Activated CD4-positive, alpha-beta T cell treated with anti-CD3 and anti-CD28 coated beads, Interleukin-2, amount 10 ng/mL, durations not matched to agents 7 days and 5 days (primary cell): Measurements from ENCODE around the gene SCEL. TPM values are rescaled to one million over a fixed set of nuclear protein-coding genes. Genes with fewer than 3 reads are reported as not detected.

Experiments
- CTCF ChIA-PET: fragments of 350-600 bp; sonication (Branson Sonifier 250); formaldehyde crosslinking; loops from one replicate; lab custom pipeline; 2021; ENCODE audit warnings: antibody characterized with exemption; lab: Charles Lee
- POLR2A ChIA-PET: fragments of 350-600 bp; sonication (Branson Sonifier 250); formaldehyde crosslinking; loops from one replicate; lab custom pipeline; 2021; ENCODE audit warnings: antibody characterized with exemption; lab: Charles Lee
- DNase-seq: peaks from one replicate; pipeline ENCODE4 v3.0.0-alpha.2; 2020
- H3K27ac Mint-ChIP-seq: one replicate; pipeline ENCODE4 v1.8.0; 2021; ENCODE audit warnings: mild to moderate bottlenecking, moderate library complexity, mixed read lengths
- H3K27me3 Mint-ChIP-seq: one replicate; pipeline ENCODE4 v1.8.0; 2021; ENCODE audit warnings: mixed read lengths
- H3K36me3 Mint-ChIP-seq: one replicate; pipeline ENCODE4 v1.8.0; 2021; ENCODE audit warnings: low read depth, mixed read lengths
- H3K4me1 Mint-ChIP-seq: one replicate; pipeline ENCODE4 v1.8.0; 2021; ENCODE audit warnings: mixed read lengths
- H3K4me3 Mint-ChIP-seq: one replicate; pipeline ENCODE4 v1.8.0; 2021; ENCODE audit warnings: mild to moderate bottlenecking, moderate library complexity, mixed read lengths
- H3K9me3 Mint-ChIP-seq: one replicate; pipeline ENCODE4 v1.8.0; 2021; ENCODE audit warnings: mixed read lengths
- total RNA-seq, 2 experiments: library from RNA; stranded (reverse); gene quantifications; one replicate each; pipeline ENCODE4 v1.2.3, GENCODE V29; 2021

The SCEL gene
- total RNA-seq, 2 experiments from 2014 or later, result not detected

DNA sequence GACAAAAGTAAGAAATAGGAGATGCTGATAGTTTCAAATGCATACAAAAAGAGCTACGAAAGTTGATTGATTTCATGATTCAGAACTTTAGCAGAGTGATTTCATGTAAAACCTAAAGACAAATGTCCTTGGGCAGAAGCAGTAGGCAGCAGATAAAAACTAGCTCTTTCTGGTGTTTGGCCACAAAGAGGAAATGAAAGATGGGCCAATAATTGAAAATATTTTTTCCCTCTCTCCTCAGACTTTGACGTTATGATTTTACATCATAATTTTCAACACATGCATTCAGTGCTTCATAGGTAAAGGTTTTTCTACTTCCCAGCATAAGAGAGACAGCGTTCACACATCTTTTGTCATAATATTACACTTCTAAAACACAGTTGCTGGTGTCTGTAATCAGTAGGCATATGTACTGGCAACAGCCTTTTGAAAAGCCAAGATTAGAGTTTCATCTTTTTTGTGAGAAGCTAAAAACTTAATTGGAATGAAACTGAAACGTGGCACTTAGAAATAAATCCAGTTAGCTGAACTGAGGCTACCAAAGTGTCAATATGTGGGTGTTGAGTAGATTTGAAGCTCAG lies 9.3 kb downstream of the SCEL start:
- H3K27me3 Mint-ChIP-seq, result peaks cover 17% of the 10 kb centered on the region
- H3K27ac Mint-ChIP-seq, result no peak overlapping the region
- H3K36me3 Mint-ChIP-seq, result no peaks in the 10 kb centered on the region
- ChIA-PET POLR2A (no interaction called here), CTCF (interaction anchor here (1.7 kb wide), 1 partner anchor 9 kb away, joined by 4 read pairs; the partner anchor contains the start of gene SCEL)
- no peak overlapping the region for H3K4me3 Mint-ChIP-seq
- H3K4me1 Mint-ChIP-seq, result no peaks in the 10 kb centered on the region
- no peak for DNase-seq
- no peaks in the 10 kb centered on the region for H3K9me3 Mint-ChIP-seq

GRCh38 chr13:77545626-77546412 lies 10.3 kb downstream of the SCEL start:
- no peak overlapping the region for H3K4me3 Mint-ChIP-seq
- H3K27me3 Mint-ChIP-seq, result peaks cover 10% of the 10 kb centered on the region
- no peaks in the 10 kb centered on the region for H3K36me3 Mint-ChIP-seq
- no peak for DNase-seq
- ChIA-PET CTCF (interaction anchor here (1.7 kb wide), 1 partner anchor 10 kb away, joined by 4 read pairs; the partner anchor contains the start of gene SCEL), POLR2A (no interaction called here)
- no peaks in the 10 kb centered on the region for H3K4me1 Mint-ChIP-seq
- H3K9me3 Mint-ChIP-seq, result no peaks in the 10 kb centered on the region
- H3K27ac Mint-ChIP-seq, result no peak overlapping the region

DNA sequence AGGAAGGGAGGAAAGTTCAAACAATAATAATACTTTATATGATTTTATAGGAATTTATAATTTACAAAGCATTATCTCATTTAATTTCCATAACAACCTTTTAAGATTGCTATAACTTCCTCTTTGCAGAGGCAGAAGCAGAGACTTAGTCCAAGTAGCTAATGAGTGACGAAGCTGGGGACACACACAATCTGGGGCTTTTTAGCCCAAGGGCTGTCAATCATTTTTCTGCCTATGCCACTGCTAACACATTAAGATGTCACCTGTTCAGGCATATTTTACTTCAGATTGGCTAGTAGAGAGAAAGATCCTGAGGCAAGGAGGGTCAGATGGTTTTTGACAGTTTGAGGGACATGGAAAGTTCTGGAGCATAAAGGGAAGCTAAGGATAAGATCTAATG lies 12.6 kb downstream of the SCEL start:
- no peak for DNase-seq
- H3K4me3 Mint-ChIP-seq, result no peak overlapping the region
- CTCF ChIA-PET, result interaction anchor here (1.0 kb wide), 1 partner anchor 10 kb away, joined by 3 read pairs; no protein-coding TSS in a partner anchor
- no peaks in the 10 kb centered on the region for H3K9me3 Mint-ChIP-seq
- H3K4me1 Mint-ChIP-seq, result no peaks in the 10 kb centered on the region
- H3K36me3 Mint-ChIP-seq, result no peaks in the 10 kb centered on the region
- POLR2A ChIA-PET, result no interaction called here
- H3K27me3 Mint-ChIP-seq, result peaks cover 8% of the 10 kb centered on the region
- no peak overlapping the region for H3K27ac Mint-ChIP-seq

- peaks cover 6% of the 10 kb centered on the region for H3K27me3 Mint-ChIP-seq
- H3K9me3 Mint-ChIP-seq, result no peaks in the 10 kb centered on the region
These were observed 13.1 kb downstream of the SCEL start for GRCh38 chr13:77548594-77548993.

DNA sequence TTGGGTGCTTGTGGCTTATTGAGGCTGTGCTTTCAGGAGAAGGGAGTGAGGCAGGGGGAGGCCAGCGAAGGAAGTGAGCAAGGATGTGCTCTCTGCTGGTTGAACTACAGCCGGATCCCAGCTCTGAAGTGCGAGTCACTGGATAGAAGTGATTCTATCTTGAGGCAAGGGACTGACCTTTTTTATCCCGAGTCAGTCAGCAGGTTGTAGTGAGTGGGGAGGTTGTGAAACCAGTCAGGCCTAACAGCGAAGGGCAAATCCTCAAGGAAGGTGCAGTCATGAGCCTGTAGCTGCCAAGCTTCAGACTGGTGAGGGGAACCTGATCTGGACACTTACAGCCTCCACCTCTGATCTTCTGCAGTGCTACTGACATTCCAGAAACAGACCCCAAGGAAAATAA lies 18.6 kb downstream of the SCEL start:
- Mint-ChIP-seq H3K4me1 (peaks cover 11% of the 10 kb centered on the region), H3K27me3 (no peaks in the 10 kb centered on the region), H3K36me3 (no peaks in the 10 kb centered on the region), H3K4me3 (no peak overlapping the region), H3K27ac (no peak overlapping the region), H3K9me3 (no peaks in the 10 kb centered on the region)
- CTCF ChIA-PET, result no interaction called here
- POLR2A ChIA-PET, result no interaction called here
- no peak for DNase-seq

More at GRCh38 chr13:77548594-77548993, 13.1 kb downstream of the SCEL start:
- Mint-ChIP-seq H3K4me3 (no peak overlapping the region), H3K27ac (no peak overlapping the region), H3K4me1 (no peaks in the 10 kb centered on the region), H3K36me3 (no peaks in the 10 kb centered on the region)
- ChIA-PET CTCF (interaction anchor here (1.0 kb wide), 1 partner anchor 10 kb away, joined by 3 read pairs; no protein-coding TSS in a partner anchor), POLR2A (no interaction called here)
- no peak for DNase-seq

DNA sequence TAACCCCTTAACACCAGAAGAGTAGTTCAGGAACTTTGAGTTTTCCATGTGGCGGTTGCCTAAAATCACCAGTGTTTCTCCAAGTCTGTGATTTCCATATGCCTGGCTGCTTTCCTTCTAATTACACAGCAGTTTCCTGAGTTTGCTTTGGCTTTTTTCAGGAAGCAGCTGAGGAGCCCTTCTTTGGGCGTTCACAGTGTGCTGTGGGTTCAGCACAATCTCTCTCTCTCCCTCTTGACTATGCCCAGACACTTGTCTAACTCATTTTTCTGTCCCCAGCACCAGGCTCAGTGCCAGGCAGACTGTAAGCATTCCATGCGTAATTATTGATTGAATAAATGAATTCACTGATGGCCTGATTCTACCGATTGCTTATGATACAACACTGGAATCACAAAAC lies 19.7 kb downstream of the SCEL start:
- H3K27me3 Mint-ChIP-seq, result peaks cover under 1% of the 10 kb centered on the region
- CTCF ChIA-PET, result no interaction called here
- no peaks in the 10 kb centered on the region for H3K9me3 Mint-ChIP-seq
- no peaks in the 10 kb centered on the region for H3K36me3 Mint-ChIP-seq
- DNase-seq, result no peak
- no peak overlapping the region for H3K27ac Mint-ChIP-seq
- POLR2A ChIA-PET, result no interaction called here
- H3K4me3 Mint-ChIP-seq, result no peak overlapping the region
- H3K4me1 Mint-ChIP-seq, result peaks cover 17% of the 10 kb centered on the region

- Mint-ChIP-seq H3K27ac (no peak overlapping the region), H3K4me1 (peaks cover 17% of the 10 kb centered on the region), H3K9me3 (no peaks in the 10 kb centered on the region), H3K36me3 (no peaks in the 10 kb centered on the region), H3K27me3 (peaks cover 5% of the 10 kb centered on the region), H3K4me3 (no peak overlapping the region)
- POLR2A ChIA-PET, result no interaction called here
- no peak for DNase-seq
- CTCF ChIA-PET, result no interaction called here
These were observed 22.5 kb downstream of the SCEL start for GRCh38 chr13:77558016-77558415.

- POLR2A ChIA-PET, result no interaction called here
- peaks cover 9% of the 10 kb centered on the region for H3K27me3 Mint-ChIP-seq
- H3K4me1 Mint-ChIP-seq, result peaks cover 14% of the 10 kb centered on the region
- no peaks in the 10 kb centered on the region for H3K36me3 Mint-ChIP-seq
- no peaks in the 10 kb centered on the region for H3K9me3 Mint-ChIP-seq
- no peak overlapping the region for H3K4me3 Mint-ChIP-seq
- H3K27ac Mint-ChIP-seq, result no peak overlapping the region
- CTCF ChIA-PET, result no interaction called here
- DNase-seq, result no peak
These were observed 27.6 kb downstream of the SCEL start for GRCh38 chr13:77563111-77563510.

DNA sequence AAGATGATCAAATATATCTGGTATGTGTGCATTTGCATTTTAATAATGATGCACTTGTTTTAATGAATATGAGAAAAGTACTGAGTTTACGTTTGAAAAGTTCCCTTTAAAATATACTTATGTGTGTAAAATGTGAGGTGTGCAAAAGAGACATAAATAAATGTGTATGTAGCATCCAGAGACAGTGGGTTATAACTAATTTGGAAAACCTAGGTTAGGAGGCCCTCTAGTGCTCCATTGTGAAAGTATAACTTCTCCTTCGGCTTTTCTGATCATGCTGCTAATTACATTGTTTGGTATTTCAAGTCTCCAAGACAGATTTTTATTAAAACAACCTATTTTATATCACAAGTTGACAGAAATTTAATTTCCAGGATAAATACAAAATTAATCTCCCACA lies 30.1 kb downstream of the SCEL start:
- Mint-ChIP-seq H3K36me3 (no peaks in the 10 kb centered on the region), H3K4me1 (no peaks in the 10 kb centered on the region), H3K27ac (no peak overlapping the region), H3K4me3 (no peak overlapping the region), H3K9me3 (no peaks in the 10 kb centered on the region), H3K27me3 (peaks cover 7% of the 10 kb centered on the region)
- ChIA-PET CTCF (no interaction called here), POLR2A (no interaction called here)
- DNase-seq, result peak; percentile 8

DNA sequence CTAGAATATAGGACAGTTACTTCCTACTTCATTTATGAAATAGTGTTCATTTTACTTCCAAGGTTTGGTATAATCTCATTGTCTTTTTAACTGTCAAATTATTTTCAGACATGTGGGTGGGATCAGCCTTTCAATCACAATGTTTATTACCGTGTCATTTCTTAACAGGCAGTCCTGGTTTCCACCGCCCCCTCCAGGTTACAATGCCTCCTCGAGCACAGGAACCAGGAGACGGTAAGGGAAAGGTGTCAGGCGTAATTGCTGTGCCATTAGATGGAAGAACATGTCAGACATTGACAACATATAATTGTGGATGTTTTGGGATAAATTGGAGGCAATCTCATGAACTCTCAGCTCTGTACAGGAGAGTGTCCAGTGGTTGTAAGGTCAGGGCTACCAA lies 36.5 kb downstream of the SCEL start:
- Mint-ChIP-seq H3K4me3 (no peak overlapping the region), H3K4me1 (no peaks in the 10 kb centered on the region), H3K27me3 (peaks cover 19% of the 10 kb centered on the region), H3K27ac (no peak overlapping the region), H3K36me3 (no peaks in the 10 kb centered on the region), H3K9me3 (no peaks in the 10 kb centered on the region)
- CTCF ChIA-PET, result interaction anchor here (0.7 kb wide), 1 partner anchor 348 kb away, joined by 3 read pairs; no protein-coding TSS in a partner anchor
- DNase-seq, result no peak
- POLR2A ChIA-PET, result no interaction called here

DNA sequence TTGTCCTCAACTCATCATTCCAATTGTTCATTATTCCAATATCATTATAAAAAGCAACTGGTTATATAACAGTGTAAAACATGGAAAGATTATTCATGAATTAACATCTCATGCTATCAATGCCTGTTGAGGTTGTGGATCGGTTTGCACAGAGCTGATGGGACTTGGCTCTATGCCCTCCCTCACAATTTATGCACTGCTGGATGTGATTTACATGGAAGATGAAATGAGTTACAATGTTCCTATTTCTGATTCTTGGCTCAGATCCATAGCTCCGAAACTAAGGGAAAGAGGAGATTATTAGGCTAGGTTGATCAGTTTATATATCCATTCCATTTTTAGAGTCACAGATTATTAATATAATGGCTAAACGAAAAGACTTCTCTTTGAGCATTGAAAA lies 38.6 kb downstream of the SCEL start:
- Mint-ChIP-seq H3K4me3 (no peak overlapping the region), H3K9me3 (no peaks in the 10 kb centered on the region), H3K27ac (no peak overlapping the region), H3K27me3 (peaks cover 21% of the 10 kb centered on the region), H3K36me3 (no peaks in the 10 kb centered on the region), H3K4me1 (no peaks in the 10 kb centered on the region)
- ChIA-PET CTCF (no interaction called here), POLR2A (no interaction called here)
- no peak for DNase-seq

DNA sequence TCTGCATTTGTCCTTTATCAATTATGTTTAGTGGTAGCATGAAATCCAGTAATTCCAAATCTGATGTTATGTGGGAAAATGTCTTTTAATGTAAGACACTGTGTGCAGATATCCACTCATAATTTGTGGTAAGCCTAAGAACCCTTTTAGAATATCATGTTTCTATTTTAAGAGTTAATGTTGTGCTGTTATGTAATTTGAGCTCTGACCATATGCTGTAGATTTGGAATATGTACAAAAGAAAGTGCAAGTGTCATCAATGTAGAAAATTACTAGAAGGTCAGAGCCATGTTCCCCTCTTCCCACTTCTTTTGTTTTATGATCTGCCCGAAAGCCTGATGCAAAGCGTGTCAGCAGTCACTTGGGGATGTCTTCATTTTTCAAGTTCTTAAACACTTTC lies 44.5 kb downstream of the SCEL start:
- ChIA-PET POLR2A (no interaction called here), CTCF (no interaction called here)
- H3K27ac Mint-ChIP-seq, result no peak overlapping the region
- H3K27me3 Mint-ChIP-seq, result peaks cover 17% of the 10 kb centered on the region
- no peaks in the 10 kb centered on the region for H3K9me3 Mint-ChIP-seq
- no peak overlapping the region for H3K4me3 Mint-ChIP-seq
- no peaks in the 10 kb centered on the region for H3K36me3 Mint-ChIP-seq
- H3K4me1 Mint-ChIP-seq, result no peaks in the 10 kb centered on the region
- DNase-seq, result no peak

GRCh38 chr13:77580748-77581147 lies 45.2 kb downstream of the SCEL start:
- no peak overlapping the region for H3K4me3 Mint-ChIP-seq
- no peaks in the 10 kb centered on the region for H3K4me1 Mint-ChIP-seq
- H3K36me3 Mint-ChIP-seq, result no peaks in the 10 kb centered on the region
- peaks cover 17% of the 10 kb centered on the region for H3K27me3 Mint-ChIP-seq
- no peak overlapping the region for H3K27ac Mint-ChIP-seq
- DNase-seq, result no peak
- ChIA-PET CTCF (no interaction called here), POLR2A (no interaction called here)
- no peaks in the 10 kb centered on the region for H3K9me3 Mint-ChIP-seq
